Measurements from ENCODE around the gene NEDD4L.

NEDD4L gene

GRCh38 chr18:58098706-58099105, 54.7 kb downstream of the NEDD4L start:
- no peak overlapping the region for H3K4me3 Mint-ChIP-seq

GRCh38 chr18:58100154-58100553, 56.1 kb downstream of the NEDD4L start:
- DNase-seq = no peak
- Mint-ChIP-seq H3K27ac (peak overlapping the region; percentile 94), H3K9me3 (peaks cover 13% of the 10 kb centered on the region), H3K4me1 (peaks cover 80% of the 10 kb centered on the region), H3K36me3 (ENCODE audit: low read depth) (peaks cover 21% of the 10 kb centered on the region), H3K4me3 (no peak overlapping the region), H3K27me3 (ENCODE audit: low read depth, poor library complexity) (no peaks in the 10 kb centered on the region)
- TF ChIP-seq, protein P1, sequence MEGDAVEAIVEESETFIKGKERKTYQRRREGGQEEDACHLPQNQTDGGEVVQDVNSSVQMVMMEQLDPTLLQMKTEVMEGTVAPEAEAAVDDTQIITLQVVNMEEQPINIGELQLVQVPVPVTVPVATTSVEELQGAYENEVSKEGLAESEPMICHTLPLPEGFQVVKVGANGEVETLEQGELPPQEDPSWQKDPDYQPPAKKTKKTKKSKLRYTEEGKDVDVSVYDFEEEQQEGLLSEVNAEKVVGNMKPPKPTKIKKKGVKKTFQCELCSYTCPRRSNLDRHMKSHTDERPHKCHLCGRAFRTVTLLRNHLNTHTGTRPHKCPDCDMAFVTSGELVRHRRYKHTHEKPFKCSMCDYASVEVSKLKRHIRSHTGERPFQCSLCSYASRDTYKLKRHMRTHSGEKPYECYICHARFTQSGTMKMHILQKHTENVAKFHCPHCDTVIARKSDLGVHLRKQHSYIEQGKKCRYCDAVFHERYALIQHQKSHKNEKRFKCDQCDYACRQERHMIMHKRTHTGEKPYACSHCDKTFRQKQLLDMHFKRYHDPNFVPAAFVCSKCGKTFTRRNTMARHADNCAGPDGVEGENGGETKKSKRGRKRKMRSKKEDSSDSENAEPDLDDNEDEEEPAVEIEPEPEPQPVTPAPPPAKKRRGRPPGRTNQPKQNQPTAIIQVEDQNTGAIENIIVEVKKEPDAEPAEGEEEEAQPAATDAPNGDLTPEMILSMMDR (IDR thresholded peaks at IDR 0.05) = no peak

More at GRCh38 chr18:58098706-58099105, 54.7 kb downstream of the NEDD4L start:
- Mint-ChIP-seq H3K9me3 (peaks cover 5% of the 10 kb centered on the region), H3K27me3 (ENCODE audit: low read depth, poor library complexity) (no peaks in the 10 kb centered on the region), H3K27ac (no peak overlapping the region), H3K36me3 (ENCODE audit: low read depth) (peaks cover 13% of the 10 kb centered on the region), H3K4me1 (peaks cover 84% of the 10 kb centered on the region)
- DNase-seq = no peak
- TF ChIP-seq, protein P1 (IDR thresholded peaks at IDR 0.05) = no peak

- TF ChIP-seq, protein P1 (IDR thresholded peaks at IDR 0.05) = no peak
- Mint-ChIP-seq H3K27me3 (ENCODE audit: low read depth, poor library complexity) (no peaks in the 10 kb centered on the region), H3K4me1 (peaks cover 77% of the 10 kb centered on the region), H3K27ac (peak overlapping the region; percentile 21), H3K4me3 (no peak overlapping the region), H3K9me3 (peaks cover 13% of the 10 kb centered on the region), H3K36me3 (ENCODE audit: low read depth) (peaks cover 21% of the 10 kb centered on the region)
- DNase-seq = no peak
Observed at GRCh38 chr18:58101291-58101794, 57.3 kb downstream of the NEDD4L start.

- Mint-ChIP-seq H3K36me3 (ENCODE audit: low read depth) (peaks cover 22% of the 10 kb centered on the region), H3K4me1 (peaks cover 72% of the 10 kb centered on the region), H3K27ac (peak overlapping the region; percentile 10), H3K9me3 (peaks cover 13% of the 10 kb centered on the region), H3K27me3 (ENCODE audit: low read depth, poor library complexity) (no peaks in the 10 kb centered on the region), H3K4me3 (no peak overlapping the region)
- DNase-seq = no peak
- TF ChIP-seq, protein P1 (IDR thresholded peaks at IDR 0.05) = no peak
Observed at GRCh38 chr18:58102018-58102417, 58.0 kb downstream of the NEDD4L start.

GRCh38 chr18:58102875-58103274, 58.8 kb downstream of the NEDD4L start:
- H3K4me3 Mint-ChIP-seq = no peak overlapping the region

More at GRCh38 chr18:58102875-58103274, 58.8 kb downstream of the NEDD4L start:
- H3K27ac Mint-ChIP-seq = no peak overlapping the region
- peaks cover 27% of the 10 kb centered on the region for H3K36me3 Mint-ChIP-seq (ENCODE audit: low read depth)
- H3K27me3 Mint-ChIP-seq (ENCODE audit: low read depth, poor library complexity) = no peaks in the 10 kb centered on the region
- peaks cover 13% of the 10 kb centered on the region for H3K9me3 Mint-ChIP-seq
- TF ChIP-seq, protein P1 (IDR thresholded peaks at IDR 0.05) = no peak
- no peak for DNase-seq
- peaks cover 63% of the 10 kb centered on the region for H3K4me1 Mint-ChIP-seq

Measured in nephron progenitor cell (in vitro differentiated cells).